Activated CD8-positive, alpha-beta T cell treated with anti-CD3 and anti-CD28 coated beads for 36 hours (primary cell): ENCODE results near the gene SIX5. TPM values are rescaled to one million over a fixed set of nuclear protein-coding genes. Genes with fewer than 3 reads are reported as not detected.

ENCODE experiments used
- ATAC-seq: fragments of 200-7000 bp; cut with Tn5 transposase; one replicate; pipeline ENCODE4 v1.10.0; 2021; ENCODE audit warnings: mild to moderate bottlenecking, moderate library complexity
- CTCF ChIA-PET: fragments of 350-600 bp; sonication (Branson Sonifier 250); formaldehyde crosslinking; loops from one replicate; lab custom pipeline; 2021; ENCODE audit warnings: antibody characterized with exemption; lab: Charles Lee
- POLR2A ChIA-PET: fragments of 350-600 bp; sonication (Branson Sonifier 250); formaldehyde crosslinking; loops from one replicate; lab custom pipeline; 2021; ENCODE audit warnings: antibody characterized with exemption; lab: Charles Lee
- DNase-seq: peaks from one replicate; pipeline ENCODE4 v3.0.0-alpha.2; 2020
- H3K27ac Mint-ChIP-seq: one replicate; pipeline ENCODE4 v1.8.0; 2021; ENCODE audit warnings: mild to moderate bottlenecking, mixed read lengths
- H3K27me3 Mint-ChIP-seq: one replicate; pipeline ENCODE4 v1.8.0; 2021; ENCODE audit warnings: mixed read lengths
- H3K36me3 Mint-ChIP-seq: one replicate; pipeline ENCODE4 v1.8.0; 2021; ENCODE audit warnings: low read depth, mixed read lengths
- H3K4me1 Mint-ChIP-seq: one replicate; pipeline ENCODE4 v1.8.0; 2021; ENCODE audit warnings: low read depth, mixed read lengths
- H3K4me3 Mint-ChIP-seq: one replicate; pipeline ENCODE4 v1.8.0; 2021; ENCODE audit warnings: mild to moderate bottlenecking, moderate library complexity, mixed read lengths
- H3K9me3 Mint-ChIP-seq: one replicate; pipeline ENCODE4 v1.8.0; 2021; ENCODE audit warnings: mixed read lengths
- intact Hi-C: fragments of 100-400 bp; cut with micrococcal nuclease; formaldehyde crosslinking; loops from one replicate; pipeline ENCODE4 v1.10.0; 2022
- total RNA-seq, 2 experiments: library from RNA; stranded (reverse); gene quantifications; one replicate each; pipeline ENCODE4 v1.2.3, GENCODE V29; 2021
- TF ChIP-seq, protein P1 (sequence below): fragments of 200-600 bp; IDR thresholded peaks from one replicate; pipeline ENCODE4 v1.8.0; 2022; ENCODE audit warnings: antibody characterized with exemption, mild to moderate bottlenecking

The SIX5 gene
- total RNA-seq, 2 experiments from 2014 or later: 0.97 to 1.5 TPM

DNA sequence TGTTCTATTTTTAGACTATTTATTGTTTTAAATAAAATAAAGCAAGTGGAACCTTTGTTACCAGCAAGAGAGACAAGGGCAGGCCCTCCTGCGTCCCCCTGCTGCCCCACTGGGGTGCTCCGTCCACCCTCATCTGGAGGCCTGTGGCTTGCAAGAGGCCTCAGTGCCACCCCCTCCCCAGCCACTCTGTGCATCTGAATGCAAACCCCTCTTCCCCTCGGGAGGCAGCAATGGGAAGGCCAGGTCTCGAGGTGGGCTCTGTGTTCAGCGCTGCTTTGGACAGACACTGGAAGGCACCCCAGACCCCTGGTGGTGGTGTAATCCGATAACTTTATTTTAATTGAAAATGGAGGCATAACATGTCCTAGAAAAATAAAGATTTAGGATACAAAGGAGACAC, 4.6 kb downstream of the SIX5 start:
- Mint-ChIP-seq H3K27me3 (peaks cover 11% of the 10 kb centered on the region), H3K36me3 (no peaks in the 10 kb centered on the region), H3K27ac (no peak overlapping the region), H3K4me1 (peaks cover 3% of the 10 kb centered on the region), H3K4me3 (no peak overlapping the region), H3K9me3 (no peaks in the 10 kb centered on the region)
- CTCF ChIA-PET: interaction anchor here (2.0 kb wide), 1 partner anchor 85 kb away, joined by 4 read pairs; no protein-coding TSS in a partner anchor
- DNase-seq (no peak), ATAC-seq (no peak)
- POLR2A ChIA-PET: no interaction called here
- intact Hi-C loops: no loop called here
- TF ChIP-seq, protein P1, sequence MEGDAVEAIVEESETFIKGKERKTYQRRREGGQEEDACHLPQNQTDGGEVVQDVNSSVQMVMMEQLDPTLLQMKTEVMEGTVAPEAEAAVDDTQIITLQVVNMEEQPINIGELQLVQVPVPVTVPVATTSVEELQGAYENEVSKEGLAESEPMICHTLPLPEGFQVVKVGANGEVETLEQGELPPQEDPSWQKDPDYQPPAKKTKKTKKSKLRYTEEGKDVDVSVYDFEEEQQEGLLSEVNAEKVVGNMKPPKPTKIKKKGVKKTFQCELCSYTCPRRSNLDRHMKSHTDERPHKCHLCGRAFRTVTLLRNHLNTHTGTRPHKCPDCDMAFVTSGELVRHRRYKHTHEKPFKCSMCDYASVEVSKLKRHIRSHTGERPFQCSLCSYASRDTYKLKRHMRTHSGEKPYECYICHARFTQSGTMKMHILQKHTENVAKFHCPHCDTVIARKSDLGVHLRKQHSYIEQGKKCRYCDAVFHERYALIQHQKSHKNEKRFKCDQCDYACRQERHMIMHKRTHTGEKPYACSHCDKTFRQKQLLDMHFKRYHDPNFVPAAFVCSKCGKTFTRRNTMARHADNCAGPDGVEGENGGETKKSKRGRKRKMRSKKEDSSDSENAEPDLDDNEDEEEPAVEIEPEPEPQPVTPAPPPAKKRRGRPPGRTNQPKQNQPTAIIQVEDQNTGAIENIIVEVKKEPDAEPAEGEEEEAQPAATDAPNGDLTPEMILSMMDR: no peak

DNA sequence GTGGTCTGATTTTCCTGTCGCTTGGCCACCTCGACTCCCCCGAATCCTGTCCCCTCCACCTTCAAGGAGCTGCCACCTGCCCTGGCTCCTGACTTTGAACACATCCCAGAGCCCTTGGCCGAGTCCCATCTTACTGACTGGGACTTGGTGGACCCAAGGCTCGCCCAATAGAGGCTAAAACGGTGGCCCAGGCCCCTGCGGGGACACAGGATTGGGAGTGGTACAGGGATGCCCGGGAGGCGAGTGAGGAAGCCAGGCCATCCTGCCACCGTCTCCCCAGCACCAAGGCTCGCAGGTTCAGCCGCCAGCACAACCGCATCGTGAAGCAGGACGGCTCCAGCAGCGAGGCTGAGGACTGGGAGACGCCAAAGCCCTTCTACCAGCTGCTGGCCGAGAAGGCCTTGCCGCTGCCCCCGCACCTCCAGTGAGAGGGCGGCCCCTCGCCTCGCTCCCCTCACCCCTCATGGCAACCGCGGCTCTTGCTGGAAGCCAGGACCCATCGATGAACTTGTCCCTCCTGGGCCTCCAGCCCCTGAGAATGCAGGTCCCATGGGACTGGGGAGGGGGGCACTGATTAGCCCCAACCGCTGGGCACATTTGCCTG, 5.3 kb downstream of the SIX5 start:
- CTCF ChIA-PET: interaction anchor here (1.2 to 2.0 kb wide), 2 partner anchors 53 to 86 kb away, joined by 4 read pairs; no protein-coding TSS in a partner anchor
- H3K9me3 Mint-ChIP-seq: no peaks in the 10 kb centered on the region

DNA sequence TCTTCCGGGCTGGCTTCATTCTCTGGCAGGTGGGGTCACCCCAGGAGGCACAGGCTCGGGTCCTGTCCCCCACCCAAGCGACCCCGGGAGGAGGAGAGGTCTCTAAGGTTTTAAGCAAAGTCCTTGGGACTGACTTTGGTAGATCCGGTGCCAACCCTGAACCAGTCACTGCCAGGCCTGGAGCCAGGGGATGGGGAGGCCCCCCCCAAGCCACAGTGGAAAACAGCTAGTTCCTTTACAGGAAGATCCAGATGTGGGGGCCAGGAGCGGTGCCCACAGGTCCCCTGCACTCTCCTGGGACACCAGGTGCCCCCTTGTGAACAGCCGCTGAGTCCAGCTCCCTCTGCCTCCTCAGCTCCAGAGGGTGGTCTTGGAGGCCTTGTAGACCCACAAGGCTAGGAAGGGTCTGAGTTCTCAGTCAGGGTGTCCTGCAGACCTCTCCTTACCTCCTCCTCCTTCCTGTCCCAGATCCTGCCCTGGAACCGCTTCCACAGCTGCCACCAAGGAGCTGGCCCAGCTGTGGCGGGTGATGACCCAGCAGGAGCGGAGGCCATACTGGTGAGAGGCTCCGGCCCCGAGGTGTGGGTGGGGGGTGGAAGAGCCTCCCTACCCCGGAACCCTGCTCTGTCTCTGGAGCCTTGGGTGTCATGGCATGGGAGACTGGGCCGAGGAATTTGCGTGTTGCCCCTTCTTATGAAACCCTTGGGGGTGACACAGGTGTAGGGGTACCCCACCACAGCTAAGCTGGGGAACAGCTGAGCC, 6.0 kb downstream of the SIX5 start:
- Mint-ChIP-seq H3K27ac (no peak overlapping the region), H3K9me3 (no peaks in the 10 kb centered on the region), H3K4me3 (no peak overlapping the region), H3K4me1 (peaks cover 3% of the 10 kb centered on the region), H3K27me3 (peaks cover 11% of the 10 kb centered on the region), H3K36me3 (no peaks in the 10 kb centered on the region)
- CTCF ChIA-PET: interaction anchor here (1.0 to 2.0 kb wide), 4 partner anchors 13 to 87 kb away, joined by 3 to 4 read pairs (median 4); partner anchors contain the start of genes QPCTL and SNRPD2
- POLR2A ChIA-PET: no interaction called here
- ATAC-seq: no peak
- no peak for DNase-seq
- intact Hi-C loops: no loop called here
- TF ChIP-seq, protein P1: no peak

More for the DNA sequence above, 5.3 kb downstream of the SIX5 start:
- Mint-ChIP-seq H3K4me3 (no peak overlapping the region), H3K36me3 (no peaks in the 10 kb centered on the region), H3K27me3 (peaks cover 11% of the 10 kb centered on the region), H3K27ac (no peak overlapping the region), H3K4me1 (peaks cover 3% of the 10 kb centered on the region)
- no peak for ATAC-seq
- no peak for DNase-seq
- intact Hi-C loops: no loop called here
- TF ChIP-seq, protein P1: no peak
- POLR2A ChIA-PET: no interaction called here

DNA sequence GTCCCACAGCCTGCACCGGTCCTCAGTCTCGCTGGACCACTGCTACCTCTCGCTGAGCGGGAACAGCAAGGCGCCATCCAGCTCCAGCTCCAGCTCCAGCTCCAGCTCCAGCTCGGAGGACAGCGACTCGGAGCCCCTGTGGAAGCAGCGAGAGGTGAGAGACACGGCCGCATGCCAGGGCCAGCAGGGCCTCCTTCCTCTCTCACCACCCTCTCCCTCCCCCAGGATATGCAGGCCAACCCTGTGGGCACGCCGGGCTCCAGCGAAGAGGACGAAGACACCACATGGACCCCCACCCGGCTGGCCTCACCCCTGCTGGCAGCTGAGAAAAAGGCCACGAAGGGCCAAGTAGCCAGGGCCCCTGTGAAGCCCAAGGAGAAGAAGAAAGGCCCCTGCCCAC, 7.3 kb downstream of the SIX5 start:
- Mint-ChIP-seq H3K36me3 (no peaks in the 10 kb centered on the region), H3K4me3 (no peak overlapping the region), H3K9me3 (no peaks in the 10 kb centered on the region), H3K27me3 (peaks cover 9% of the 10 kb centered on the region), H3K4me1 (no peaks in the 10 kb centered on the region), H3K27ac (no peak overlapping the region)
- ChIA-PET POLR2A (no interaction called here), CTCF (no interaction called here)
- no peak for DNase-seq
- ATAC-seq: no peak
- intact Hi-C loops: no loop called here
- TF ChIP-seq, protein P1: no peak

DNA sequence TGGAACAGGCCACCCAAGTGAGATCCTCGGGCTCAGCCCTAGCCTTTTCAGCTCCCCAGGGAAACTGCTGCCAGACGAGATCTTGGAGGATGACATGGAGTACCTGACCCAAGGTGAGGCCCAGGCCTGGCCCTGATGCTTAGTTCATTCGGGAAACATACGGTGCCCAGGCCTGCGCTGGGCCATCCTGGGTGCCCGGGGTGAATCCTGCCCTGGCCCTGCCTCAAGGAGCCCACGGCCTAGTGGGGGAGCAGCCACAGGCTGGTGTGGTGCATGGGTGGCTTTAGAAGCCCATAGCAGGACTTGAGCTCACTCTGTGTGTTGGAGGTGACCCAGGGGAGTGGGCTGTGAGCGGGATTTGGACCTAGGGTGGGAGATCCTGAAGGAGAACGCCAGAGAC, 10.1 kb downstream of the SIX5 start:
- Mint-ChIP-seq H3K27me3 (peaks cover 2% of the 10 kb centered on the region), H3K4me3 (no peak overlapping the region), H3K27ac (no peak overlapping the region), H3K4me1 (no peaks in the 10 kb centered on the region), H3K9me3 (no peaks in the 10 kb centered on the region), H3K36me3 (no peaks in the 10 kb centered on the region)
- ChIA-PET POLR2A (interaction anchor here (0.8 kb wide), 1 partner anchor 25 kb away, joined by 3 read pairs; no protein-coding TSS in a partner anchor), CTCF (interaction anchor here (1.2 to 4.9 kb wide), 2 partner anchors 10 to 58 kb away, joined by 3 to 19 read pairs; partner anchors contain the start of gene SIX5)
- no peak for DNase-seq
- intact Hi-C loops: no loop called here
- TF ChIP-seq, protein P1: no peak
- ATAC-seq: no peak
